ENCODE data around the gene CYP4F3.
A peak's percentile ranks its signal among the peaks of the same experiment; 100 is the strongest.
"Not testable (repeated sequence)": the region's sequence is repeated elsewhere in the genome, so short reads cannot be mapped to it uniquely, and the experiment has no call there.

Gene CYP4F3

GRCh38 chr19:15629003-15629880 lies 11.5 kb upstream of the CYP4F3 start:
- DNase-seq (ENCODE audit: low read depth) = peak; percentile 17

GRCh38 chr19:15631817-15632216 lies 8.9 kb upstream of the CYP4F3 start:
- no peak for DNase-seq (ENCODE audit: low read depth)

GRCh38 chr19:15633082-15633835 lies 7.4 kb upstream of the CYP4F3 start:
- no peak for DNase-seq (ENCODE audit: low read depth)

GRCh38 chr19:15634105-15634504 lies 6.6 kb upstream of the CYP4F3 start:
- no peak for DNase-seq (ENCODE audit: low read depth)

GRCh38 chr19:15635016-15635805 lies 5.5 kb upstream of the CYP4F3 start:
- no peak for DNase-seq (ENCODE audit: low read depth)

- no peak for DNase-seq (ENCODE audit: low read depth)
These were observed 4.7 kb upstream of the CYP4F3 start for GRCh38 chr19:15636026-15636425.

- DNase-seq (ENCODE audit: low read depth) = no peak
These were observed 1.1 kb upstream of the CYP4F3 start for GRCh38 chr19:15639596-15639995.

GRCh38 chr19:15640904-15641597 lies 354 bp downstream of the CYP4F3 start:
- no peak for DNase-seq (ENCODE audit: low read depth)

GRCh38 chr19:15641901-15642491 lies 1.3 kb downstream of the CYP4F3 start:
- DNase-seq (ENCODE audit: low read depth) = no peak

GRCh38 chr19:15642807-15643206 lies 2.1 kb downstream of the CYP4F3 start:
- DNase-seq (ENCODE audit: low read depth) = no peak

- no peak for DNase-seq (ENCODE audit: low read depth)
These were observed 2.7 kb downstream of the CYP4F3 start for GRCh38 chr19:15643387-15643786.

GRCh38 chr19:15644066-15644741 lies 3.5 kb downstream of the CYP4F3 start:
- DNase-seq (ENCODE audit: low read depth) = no peak

GRCh38 chr19:15644816-15645215 lies 4.1 kb downstream of the CYP4F3 start:
- no peak for DNase-seq (ENCODE audit: low read depth)

- no peak for DNase-seq (ENCODE audit: low read depth)
These were observed 8.8 kb downstream of the CYP4F3 start for GRCh38 chr19:15649526-15649925.

- DNase-seq (ENCODE audit: low read depth) = not testable (repeated sequence)
These were observed 9.4 kb downstream of the CYP4F3 start for GRCh38 chr19:15650123-15650522.

- DNase-seq (ENCODE audit: low read depth) = no peak
These were observed 11.1 kb downstream of the CYP4F3 start for GRCh38 chr19:15651791-15652190.

- no peak for DNase-seq (ENCODE audit: low read depth)
These were observed 12.0 kb downstream of the CYP4F3 start for GRCh38 chr19:15652559-15653278.

- no peak for DNase-seq (ENCODE audit: low read depth)
These were observed 15.8 kb downstream of the CYP4F3 start for GRCh38 chr19:15656467-15656866.

- DNase-seq (ENCODE audit: low read depth) = no peak
These were observed 22.6 kb downstream of the CYP4F3 start for GRCh38 chr19:15663247-15663646.

- DNase-seq (ENCODE audit: low read depth) = no peak
These were observed 25.5 kb downstream of the CYP4F3 start for GRCh38 chr19:15666186-15666585.

Measured in stromal cell of bone marrow (primary cell).